Endothelial cell of umbilical vein (primary cell): ENCODE measurements around the gene PRR5.

ENCODE experiments used
- EZH2 ChIP-seq: IDR thresholded peaks from 2 replicates; pipeline ENCODE4 v1.6.1; 2012; ENCODE audit warnings: borderline replicate concordance, low read depth, mild to moderate bottlenecking, moderate library complexity, low read length, inconsistent platforms; ENCODE audit not compliant: severe bottlenecking
- POLR2A ChIP-seq: IDR thresholded peaks from 2 replicates; pipeline ENCODE4 v1.6.1; 2012; ENCODE audit warnings: low read depth, mild to moderate bottlenecking, control low read depth, low read length
- POLR2AphosphoS5 ChIP-seq: IDR thresholded peaks from 2 replicates; pipeline ENCODE4 v1.6.1; 2012; ENCODE audit warnings: low read depth, mild to moderate bottlenecking, control low read depth, low read length, moderate library complexity; ENCODE audit not compliant: insufficient read depth
- TF ChIP-seq, protein P1 (sequence below), 2 donors: IDR thresholded peaks; 1 replicate in 1 of 2; 2 replicates in 1 of 2; pipeline ENCODE4 v1.5.1; 2011; ENCODE audit warnings: low read length in 2 of 2, mild to moderate bottlenecking in 2 of 2, moderate library complexity in 2 of 2, control low read depth in 1 of 2, inconsistent platforms in 1 of 2, low read depth in 1 of 2; ENCODE audit not compliant: insufficient read depth in 1 of 2; ENCODE audit errors: extremely low read depth in 1 of 2
- TF ChIP-seq, protein P2 (sequence below): IDR thresholded peaks from 2 replicates; pipeline ENCODE4 v1.6.1; 2011; ENCODE audit not compliant: insufficient read depth, insufficient read length

DNA sequence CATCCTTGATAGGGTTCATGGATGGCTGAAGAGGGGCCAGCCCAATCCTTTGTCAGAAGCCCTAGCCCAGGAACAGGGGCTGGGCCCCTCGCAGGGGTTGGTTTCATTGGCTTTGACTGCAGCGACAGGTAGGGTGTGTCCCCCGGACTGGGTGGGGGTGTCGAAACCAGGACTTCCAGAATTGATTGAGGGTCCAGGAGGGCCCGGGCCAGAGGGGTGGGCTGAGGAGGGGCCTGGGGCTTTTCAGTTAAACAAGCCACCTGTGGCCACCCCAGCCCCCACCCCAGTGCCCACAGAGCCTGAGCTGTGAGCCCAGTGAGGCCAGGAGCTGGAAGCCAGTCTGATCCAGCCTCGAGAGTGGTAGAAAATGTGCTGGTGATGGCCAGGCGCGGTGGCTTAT lies 18.1 kb upstream of the PRR5 start:
- TF ChIP-seq, protein P1, sequence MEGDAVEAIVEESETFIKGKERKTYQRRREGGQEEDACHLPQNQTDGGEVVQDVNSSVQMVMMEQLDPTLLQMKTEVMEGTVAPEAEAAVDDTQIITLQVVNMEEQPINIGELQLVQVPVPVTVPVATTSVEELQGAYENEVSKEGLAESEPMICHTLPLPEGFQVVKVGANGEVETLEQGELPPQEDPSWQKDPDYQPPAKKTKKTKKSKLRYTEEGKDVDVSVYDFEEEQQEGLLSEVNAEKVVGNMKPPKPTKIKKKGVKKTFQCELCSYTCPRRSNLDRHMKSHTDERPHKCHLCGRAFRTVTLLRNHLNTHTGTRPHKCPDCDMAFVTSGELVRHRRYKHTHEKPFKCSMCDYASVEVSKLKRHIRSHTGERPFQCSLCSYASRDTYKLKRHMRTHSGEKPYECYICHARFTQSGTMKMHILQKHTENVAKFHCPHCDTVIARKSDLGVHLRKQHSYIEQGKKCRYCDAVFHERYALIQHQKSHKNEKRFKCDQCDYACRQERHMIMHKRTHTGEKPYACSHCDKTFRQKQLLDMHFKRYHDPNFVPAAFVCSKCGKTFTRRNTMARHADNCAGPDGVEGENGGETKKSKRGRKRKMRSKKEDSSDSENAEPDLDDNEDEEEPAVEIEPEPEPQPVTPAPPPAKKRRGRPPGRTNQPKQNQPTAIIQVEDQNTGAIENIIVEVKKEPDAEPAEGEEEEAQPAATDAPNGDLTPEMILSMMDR (IDR thresholded peaks at IDR 0.05; ENCODE audit: extremely low read depth in 1 of 2, insufficient read depth in 1 of 2, low read depth in 1 of 2, low read length in 2 of 2): no peak
- TF ChIP-seq POLR2A (no peak), EZH2 (no peak), POLR2AphosphoS5 (no peak)
- TF ChIP-seq, protein P2, sequence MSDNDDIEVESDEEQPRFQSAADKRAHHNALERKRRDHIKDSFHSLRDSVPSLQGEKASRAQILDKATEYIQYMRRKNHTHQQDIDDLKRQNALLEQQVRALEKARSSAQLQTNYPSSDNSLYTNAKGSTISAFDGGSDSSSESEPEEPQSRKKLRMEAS: no peak
